NK-92 (cell line): Measurements from ENCODE around the gene RYR2.
"Not testable (repeated sequence)": the region's sequence is repeated elsewhere in the genome, so short reads cannot be mapped to it uniquely, and the experiment has no call there.

Source experiments
- DNase-seq: peaks from one replicate; lab custom pipeline; 2025; ENCODE audit not compliant: unreplicated experiment; lab: John Stamatoyannopoulos, UW

RYR2 gene

GRCh38 chr1:237320890-237321289 lies 278.9 kb downstream of the RYR2 start:
- DNase-seq: no peak

DNA sequence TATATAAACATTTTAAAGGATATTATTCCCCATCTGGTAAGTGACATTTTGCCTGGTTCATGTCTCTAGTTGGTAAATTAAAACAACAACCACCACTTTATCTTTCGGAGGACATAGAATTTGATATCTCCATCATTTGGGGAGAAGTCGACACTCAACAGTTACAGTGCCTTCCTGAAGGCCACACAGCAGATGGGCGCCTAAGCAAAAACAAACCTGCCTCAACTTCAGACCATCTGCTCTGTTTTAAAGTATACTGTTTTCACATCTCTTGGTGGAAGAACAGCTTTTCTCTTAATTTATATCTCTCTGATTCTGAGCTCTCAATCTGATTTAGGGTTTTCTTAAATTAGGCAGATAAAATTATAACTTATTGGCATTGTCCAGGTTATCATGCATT lies 282.2 kb downstream of the RYR2 start:
- no peak for DNase-seq

DNA sequence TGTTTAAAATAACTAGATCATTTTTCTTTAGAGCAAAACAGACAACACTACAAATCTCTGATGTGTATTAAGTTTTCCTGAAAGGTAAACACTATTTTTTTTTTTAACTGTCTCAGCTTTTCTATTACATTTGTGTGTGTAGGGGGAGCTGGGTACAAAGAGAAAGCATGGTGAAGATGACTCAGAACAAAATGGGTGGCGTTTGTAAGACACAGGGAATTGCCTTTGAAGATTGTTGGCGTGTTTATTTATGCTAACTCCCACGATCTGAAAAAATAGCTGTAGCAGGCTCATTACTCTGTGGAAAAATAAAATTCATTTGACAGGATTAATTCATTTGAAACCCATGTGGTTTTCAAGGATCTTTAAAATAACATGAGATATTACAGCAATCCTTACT lies 285.1 kb downstream of the RYR2 start:
- DNase-seq: no peak

DNA sequence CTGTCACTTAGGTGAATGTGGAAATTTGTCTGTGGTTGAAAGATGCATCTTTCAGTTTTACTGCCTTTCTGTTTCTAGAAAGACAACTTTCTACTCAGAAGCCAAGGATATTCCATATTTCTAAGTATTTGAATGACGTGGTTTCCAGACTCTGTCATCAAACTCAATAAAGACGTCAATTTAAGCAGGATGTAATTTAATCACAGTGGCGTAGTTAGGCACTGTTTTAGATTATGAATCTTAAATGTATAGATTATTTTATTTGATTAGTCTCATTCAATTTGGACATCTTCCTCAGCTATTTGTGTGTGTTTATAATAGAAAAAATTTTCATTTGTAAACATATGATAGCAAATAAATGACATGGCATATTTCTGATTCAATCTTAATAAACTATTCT lies 298.9 kb downstream of the RYR2 start:
- DNase-seq: no peak

DNA sequence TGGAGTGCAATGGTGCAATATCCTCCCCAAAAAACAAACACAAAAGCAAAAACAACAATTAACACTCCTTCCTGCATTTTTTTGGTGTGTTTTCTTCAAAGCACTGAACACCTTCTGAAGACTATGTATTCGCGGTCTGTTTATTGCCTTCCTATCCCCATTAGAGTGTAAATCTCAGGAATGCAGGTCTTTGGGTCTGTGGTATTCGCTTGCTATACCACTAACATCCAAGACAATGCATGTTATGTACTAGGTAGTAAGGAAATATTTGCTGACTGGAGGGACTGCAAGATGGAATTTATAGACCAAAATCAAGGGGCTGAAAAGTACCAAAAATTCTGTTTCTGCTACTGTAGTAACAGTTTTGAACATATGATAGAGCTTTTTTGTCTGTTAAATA lies 299.4 kb downstream of the RYR2 start:
- DNase-seq: no peak

DNA sequence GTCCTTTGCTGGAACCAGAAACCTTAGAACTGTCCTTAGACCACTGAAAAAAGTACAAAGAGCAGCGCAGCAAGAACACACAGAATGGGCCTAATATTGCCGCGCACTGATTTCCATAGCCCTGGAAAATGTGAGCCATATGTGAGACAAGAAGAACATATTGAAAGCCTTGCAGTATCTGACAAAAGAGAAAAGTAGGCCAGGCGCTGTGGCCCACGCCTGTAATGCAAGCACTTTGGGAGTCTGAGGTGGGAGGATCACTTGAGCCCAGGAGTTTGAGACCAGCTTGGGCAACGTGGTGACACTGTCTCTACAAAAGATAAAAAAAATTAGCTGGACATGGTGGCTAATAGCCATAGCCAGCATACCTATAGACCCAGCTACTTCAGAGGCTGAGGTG lies 300.7 kb downstream of the RYR2 start:
- no peak for DNase-seq

GRCh38 chr1:237352747-237353146 lies 310.8 kb downstream of the RYR2 start:
- DNase-seq: no peak

- no peak for DNase-seq
Measured at GRCh38 chr1:237353918-237354317, 311.9 kb downstream of the RYR2 start.

GRCh38 chr1:237355022-237355421 lies 313.0 kb downstream of the RYR2 start:
- no peak for DNase-seq

GRCh38 chr1:237358555-237358954 lies 316.6 kb downstream of the RYR2 start:
- no peak for DNase-seq

- DNase-seq: no peak
Measured at GRCh38 chr1:237367758-237368157, 325.8 kb downstream of the RYR2 start.

- DNase-seq: not testable (repeated sequence)
Measured at GRCh38 chr1:237371477-237371876, 329.5 kb downstream of the RYR2 start.

- no peak for DNase-seq
Measured at GRCh38 chr1:237383791-237384190, 341.8 kb downstream of the RYR2 start.

DNA sequence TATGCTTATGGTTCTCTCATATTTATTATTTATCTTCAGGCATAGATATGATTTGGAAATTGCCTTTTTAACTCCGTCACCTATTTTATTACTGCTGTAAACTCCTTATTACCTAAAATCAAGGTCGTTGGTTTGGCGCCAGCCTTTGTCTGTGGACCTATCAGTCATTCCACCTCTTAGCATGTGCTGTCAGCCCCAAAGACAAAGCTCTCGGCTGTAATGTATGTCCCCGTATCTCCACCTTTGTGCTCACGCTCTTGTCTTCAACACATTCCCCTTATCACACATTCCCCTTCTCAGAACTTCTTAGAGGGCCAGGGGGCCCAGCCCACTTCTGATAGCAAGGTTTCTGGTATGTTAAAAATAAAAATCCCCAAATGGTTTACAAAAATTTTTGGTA lies 342.2 kb downstream of the RYR2 start:
- DNase-seq: no peak

- DNase-seq: no peak
Measured at GRCh38 chr1:237386362-237387143, 344.6 kb downstream of the RYR2 start.

GRCh38 chr1:237387144-237387505 lies 345.1 kb downstream of the RYR2 start:
- DNase-seq: no peak

DNA sequence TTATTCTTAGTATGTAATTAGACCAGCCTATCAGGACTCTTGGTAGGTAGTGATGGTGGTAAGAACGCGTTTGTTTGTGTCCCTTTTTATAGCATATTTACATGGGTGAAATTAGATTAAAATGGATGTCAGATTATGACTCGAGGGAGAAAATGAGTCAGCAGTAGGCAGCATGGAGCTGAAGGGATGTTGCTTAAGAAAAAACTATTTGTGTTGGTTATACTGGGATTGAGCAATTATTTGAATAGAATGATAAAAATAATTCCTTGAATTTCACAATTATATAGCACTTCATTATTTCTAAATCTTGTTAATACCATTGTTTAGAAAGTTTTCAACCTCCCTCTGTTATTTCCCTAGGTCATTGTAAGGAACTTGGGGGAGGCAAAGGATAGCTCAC lies 348.8 kb downstream of the RYR2 start:
- no peak for DNase-seq

- no peak for DNase-seq
Measured at GRCh38 chr1:237393632-237394031, 351.6 kb downstream of the RYR2 start.

GRCh38 chr1:237394281-237394680 lies 352.3 kb downstream of the RYR2 start:
- DNase-seq: no peak

GRCh38 chr1:237396426-237396825 lies 354.4 kb downstream of the RYR2 start:
- no peak for DNase-seq

- no peak for DNase-seq
Measured at GRCh38 chr1:237398751-237399150, 356.8 kb downstream of the RYR2 start.

GRCh38 chr1:237405912-237406311 lies 363.9 kb downstream of the RYR2 start:
- DNase-seq: no peak

DNA sequence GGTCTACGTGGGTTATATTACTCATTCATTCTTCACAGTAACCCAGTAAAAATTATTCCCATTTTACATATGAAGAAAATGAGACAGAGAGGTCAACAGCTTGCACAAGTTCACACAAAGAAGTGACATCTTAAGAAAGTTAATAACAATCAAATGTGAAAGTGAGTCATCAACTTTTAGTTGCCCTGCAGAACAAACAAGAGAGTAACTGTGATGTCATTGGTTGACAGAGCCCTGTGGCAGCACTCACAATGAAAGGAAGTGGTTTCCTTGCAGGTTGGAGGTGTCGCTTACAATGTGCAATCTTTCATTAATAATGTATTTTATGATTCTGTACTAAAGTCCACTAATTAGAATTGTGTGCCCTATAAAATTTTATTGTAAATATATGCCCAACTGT lies 369.6 kb downstream of the RYR2 start:
- no peak for DNase-seq
